Right lobe of liver (tissue), 6 donors: ENCODE data around the gene CAMK2D. TPM values are rescaled to one million over a fixed set of nuclear protein-coding genes. Genes with fewer than 3 reads are reported as not detected.
A peak's percentile ranks its signal among the peaks of the same experiment; 100 is the strongest.

ENCODE experiments used
- ATAC-seq, 4 donors: fragments of 200-7000 bp; cut with Tn5 transposase; one replicate each; pipeline ENCODE4 v1.9.1; 2020; ENCODE audit warnings: mild to moderate bottlenecking in 4 of 4, moderate library complexity in 4 of 4
- DNase-seq, 3 donors: peaks; one replicate each; pipeline ENCODE4 v3.0.0-alpha.2; 2020
- H3K27ac ChIP-seq, 3 donors: fragments of 200-600 bp; one replicate each; pipeline ENCODE4 v1.8.0; 2022
- H3K27me3 ChIP-seq, 2 donors: fragments of 200-600 bp; one replicate each; pipeline ENCODE4 v1.8.0; 2022
- H3K36me3 ChIP-seq, 4 donors: fragments of 200-600 bp; sonication (generic) in 1 of 4; one replicate each; pipeline versions ENCODE4 v1.5.1 to v1.8.0; 2017 to 2022; ENCODE audit warnings: control low read depth in 1 of 4
- H3K4me1 ChIP-seq, 4 donors: fragments of 200-600 bp; sonication (generic) in 1 of 4; one replicate each; pipeline versions ENCODE4 v1.5.1 to v1.8.0; 2017 to 2022; ENCODE audit warnings: control low read depth in 1 of 4
- H3K4me3 ChIP-seq, 3 donors: fragments of 200-600 bp; one replicate each; pipeline ENCODE4 v1.8.0; 2022
- H3K9me3 ChIP-seq, 4 donors: fragments of 200-600 bp; sonication (generic) in 1 of 4; one replicate each; pipeline versions ENCODE4 v1.5.1 to v1.8.0; 2017 to 2022; ENCODE audit warnings: control low read depth in 1 of 4
- POLR2A ChIP-seq: fragments of 450-650 bp; IDR thresholded peaks from one replicate; pipeline ENCODE4 v1.6.1; 2017; ENCODE audit warnings: antibody characterized with exemption, mild to moderate bottlenecking
- WGBS: methylation state at CpG from one replicate; pipeline ENCODE4 v1.1.6; 2018; ENCODE audit warnings: low coverage, low lambda C conversion rate; ENCODE audit not compliant: insufficient coverage; ENCODE audit errors: missing lambda C conversion rate; 5-methylcytosine and 5-hydroxymethylcytosine counted together
- intact Hi-C, 2 donors: fragments of 100-400 bp; cut with DNase I; formaldehyde crosslinking; loops; one replicate each; pipeline versions ENCODE4 v1.11.2 to v1.14.1; 2022
- total RNA-seq, 6 experiments: library from RNA; depleted of rRNA in 2 of 6; stranded (reverse); fragments of >200 nt in 2 of 6; fragmentation: NEBNext Ultra II Directional in 3 of 6; extraction: Animal tissue kit (Norgen Biotek cat#: 25700) in 3 of 6; gene quantifications; one replicate each; pipeline versions ENCODE4 v1.1.0 to v1.2.4, GENCODE V29; 2016 to 2023
- TF ChIP-seq, protein P1 (sequence below), 4 donors: fragments of 200-600 bp in 3 of 4; fragments of 450-650 bp in 1 of 4; IDR thresholded peaks; one replicate each; pipeline versions ENCODE4 v1.5.1 to v1.8.0; 2016 to 2022; ENCODE audit warnings: antibody characterized with exemption in 4 of 4, mild to moderate bottlenecking in 2 of 4
- donor health status: DM: no; HTN: yes; CAD: no.
- donor health status: DM: no; HTN: no; CAD: no.
- donor health status: DM: no; HTN: no; CAD: no.
- donor health status: DM: no; HTN: yes; CAD: no.
- donor health status: DM: no; HTN: yes; CAD: no.

Gene CAMK2D
- total RNA-seq, 6 experiments from 2014 or later = 17.0 to 30.6 (median 22.6) TPM

DNA sequence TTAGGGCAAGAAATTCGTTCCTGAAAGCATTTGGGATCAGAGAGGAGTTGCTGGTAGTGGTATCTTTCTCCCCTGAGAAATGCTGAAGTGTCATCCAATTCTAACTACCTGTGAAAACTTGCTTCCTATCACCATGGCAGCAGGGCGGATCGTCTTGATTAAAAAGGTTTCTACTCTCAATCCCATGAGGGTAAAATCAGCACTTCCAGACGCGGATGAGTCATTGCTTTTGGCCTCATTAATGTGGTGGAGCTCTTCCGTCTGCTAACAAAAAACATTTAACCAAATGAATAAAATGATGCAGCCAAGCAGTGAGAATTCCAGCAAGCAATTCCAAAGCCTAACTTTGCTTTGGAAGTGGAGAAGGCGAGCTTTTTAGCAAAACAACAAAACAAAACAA is 325.6 kb downstream of the CAMK2D start:
- Histone ChIP-seq H3K27me3 (no peaks in the 10 kb centered on the region), H3K27ac (no peak overlapping the region), H3K4me1 (peaks cover 0 to 3% (median 0%) of the 10 kb centered on the region in 4 donors), H3K9me3 (no peaks in the 10 kb centered on the region), H3K4me3 (no peak overlapping the region), H3K36me3 (no peaks in the 10 kb centered on the region)
- intact Hi-C loops = no loop called here
- DNase-seq (no peak), ATAC-seq (peak in 1 of 4 donors; percentile 40)
- WGBS = 53% methylated on average over 7 of the region's 7 CpGs
- no peak for TF ChIP-seq POLR2A
- TF ChIP-seq, protein P1, sequence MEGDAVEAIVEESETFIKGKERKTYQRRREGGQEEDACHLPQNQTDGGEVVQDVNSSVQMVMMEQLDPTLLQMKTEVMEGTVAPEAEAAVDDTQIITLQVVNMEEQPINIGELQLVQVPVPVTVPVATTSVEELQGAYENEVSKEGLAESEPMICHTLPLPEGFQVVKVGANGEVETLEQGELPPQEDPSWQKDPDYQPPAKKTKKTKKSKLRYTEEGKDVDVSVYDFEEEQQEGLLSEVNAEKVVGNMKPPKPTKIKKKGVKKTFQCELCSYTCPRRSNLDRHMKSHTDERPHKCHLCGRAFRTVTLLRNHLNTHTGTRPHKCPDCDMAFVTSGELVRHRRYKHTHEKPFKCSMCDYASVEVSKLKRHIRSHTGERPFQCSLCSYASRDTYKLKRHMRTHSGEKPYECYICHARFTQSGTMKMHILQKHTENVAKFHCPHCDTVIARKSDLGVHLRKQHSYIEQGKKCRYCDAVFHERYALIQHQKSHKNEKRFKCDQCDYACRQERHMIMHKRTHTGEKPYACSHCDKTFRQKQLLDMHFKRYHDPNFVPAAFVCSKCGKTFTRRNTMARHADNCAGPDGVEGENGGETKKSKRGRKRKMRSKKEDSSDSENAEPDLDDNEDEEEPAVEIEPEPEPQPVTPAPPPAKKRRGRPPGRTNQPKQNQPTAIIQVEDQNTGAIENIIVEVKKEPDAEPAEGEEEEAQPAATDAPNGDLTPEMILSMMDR (IDR thresholded peaks at IDR 0.05) = no peak

DNA sequence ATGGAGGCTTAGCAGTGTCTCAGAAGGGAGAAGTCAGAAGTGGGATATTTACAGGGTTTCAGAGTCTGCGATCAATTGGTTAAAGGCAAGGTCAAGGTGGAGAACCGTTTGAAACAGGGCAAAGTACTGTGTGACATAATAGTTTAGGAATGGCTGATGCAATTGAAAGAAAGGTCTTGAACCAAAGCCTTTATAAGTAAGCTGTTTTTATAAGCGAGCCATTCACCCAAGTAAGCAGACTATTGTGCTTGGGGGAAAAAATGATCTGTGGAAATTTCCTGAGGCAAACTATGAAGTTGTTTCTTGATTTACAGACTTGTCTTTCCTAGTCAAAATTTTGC is 327.3 kb downstream of the CAMK2D start:
- peak overlapping the region in 1 of 3 donors; percentile 2 for H3K27ac ChIP-seq
- ATAC-seq = peak; percentile 50 to 80 (median 72)
- no peak for DNase-seq

DNA sequence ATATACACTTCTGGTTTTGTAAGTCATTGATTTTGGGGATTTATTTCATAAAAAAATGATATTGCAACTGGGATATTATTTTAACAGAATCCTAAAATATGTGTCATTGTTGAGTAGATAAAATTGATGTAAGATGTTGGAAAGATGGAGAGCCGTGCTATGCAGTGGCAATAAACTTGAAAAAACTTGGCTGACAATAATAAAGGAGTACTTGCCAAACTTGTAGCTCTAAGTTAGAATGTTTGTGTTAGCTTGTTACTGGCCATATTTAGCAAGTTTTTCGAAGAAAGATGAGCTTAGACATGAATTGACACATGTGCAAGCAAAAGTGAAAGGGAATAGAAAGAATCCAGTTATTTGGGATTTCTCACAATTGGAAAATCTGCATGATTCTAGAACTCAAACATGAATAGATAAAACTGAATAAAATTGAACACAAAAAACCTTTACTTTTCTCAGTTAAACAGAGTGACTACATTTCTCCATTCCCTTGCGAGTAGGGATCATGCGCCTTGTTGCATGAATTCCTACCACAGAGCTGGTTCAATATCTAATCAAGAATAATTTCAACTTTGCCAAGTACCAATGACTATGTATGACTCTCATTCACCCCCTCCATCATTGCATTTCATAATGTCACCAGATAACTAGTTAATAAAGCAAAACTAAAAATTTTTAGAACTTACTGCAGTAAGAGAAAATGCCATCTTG is 327.8 kb downstream of the CAMK2D start:
- intact Hi-C loops = no loop called here
- ATAC-seq (peak in 3 of 4 donors; percentile 15 to 62 (median 36)), DNase-seq (no peak)
- TF ChIP-seq POLR2A = no peak
- TF ChIP-seq, protein P1 (IDR thresholded peaks at IDR 0.05) = no peak
- Histone ChIP-seq H3K4me3 (no peak overlapping the region), H3K36me3 (no peaks in the 10 kb centered on the region), H3K27ac (no peak overlapping the region), H3K4me1 (peaks cover 0 to 3% (median 0%) of the 10 kb centered on the region in 4 donors), H3K27me3 (no peaks in the 10 kb centered on the region), H3K9me3 (no peaks in the 10 kb centered on the region)
- WGBS = 35% methylated on average over 4 of the region's 4 CpGs

More for the DNA sequence above, 327.3 kb downstream of the CAMK2D start:
- no peaks in the 10 kb centered on the region for H3K27me3 ChIP-seq
- peaks cover 0 to 3% (median 0%) of the 10 kb centered on the region in 4 donors for H3K4me1 ChIP-seq
- intact Hi-C loops = no loop called here
- no peaks in the 10 kb centered on the region for H3K9me3 ChIP-seq
- TF ChIP-seq, protein P1 (IDR thresholded peaks at IDR 0.05) = no peak
- TF ChIP-seq POLR2A = no peak
- no peak overlapping the region for H3K4me3 ChIP-seq
- H3K36me3 ChIP-seq = no peaks in the 10 kb centered on the region
- WGBS = 39% methylated on average over 3 of the region's 3 CpGs

DNA sequence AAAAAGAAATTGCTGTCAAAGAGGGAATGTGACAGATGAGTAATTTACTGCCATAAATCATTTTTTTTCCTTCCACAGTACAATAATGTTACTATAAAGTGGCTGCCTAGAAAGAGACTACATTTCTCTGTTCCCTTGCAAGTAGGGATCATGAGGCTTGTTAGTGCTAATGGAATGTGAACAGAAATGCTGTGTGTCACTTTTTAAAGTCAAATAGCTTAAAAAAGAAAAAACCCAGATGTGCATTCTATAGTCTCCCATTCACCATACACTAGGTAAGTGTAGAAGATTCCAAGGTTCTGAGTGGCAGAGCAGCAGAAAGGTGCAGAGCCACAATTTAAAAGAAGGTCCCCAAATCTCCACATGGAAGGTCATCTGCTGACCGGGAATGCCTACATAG is 328.4 kb downstream of the CAMK2D start:
- 69% methylated on average over 1 of the region's 1 CpG for WGBS
- DNase-seq (no peak), ATAC-seq (no peak)
- intact Hi-C loops = no loop called here
- no peak overlapping the region for H3K4me3 ChIP-seq
- no peaks in the 10 kb centered on the region for H3K9me3 ChIP-seq
- peaks cover 0 to 3% (median 0%) of the 10 kb centered on the region in 4 donors for H3K4me1 ChIP-seq
- TF ChIP-seq, protein P1 (IDR thresholded peaks at IDR 0.05) = no peak
- TF ChIP-seq POLR2A = no peak
- H3K27ac ChIP-seq = no peak overlapping the region
- H3K36me3 ChIP-seq = no peaks in the 10 kb centered on the region
- H3K27me3 ChIP-seq = no peaks in the 10 kb centered on the region
